ENCODE measurements around the gene SSR4.

GRCh38 chrX:153800746-153801145 is 6.3 kb downstream of the SSR4 start:
- no peak for TF ChIP-seq MAX (IDR thresholded peaks at IDR 0.05)
- TF ChIP-seq YY1 (IDR thresholded peaks at IDR 0.05): no peak
- no peak for TF ChIP-seq CTCF (IDR thresholded peaks at IDR 0.05; ENCODE audit: low read depth, low read length, missing input control)
- no peak for TF ChIP-seq TAF1 (conservative IDR thresholded peaks at IDR 0.05)
- TF ChIP-seq ATF3 (IDR thresholded peaks at IDR 0.05): no peak
- TF ChIP-seq FOXA1 (IDR thresholded peaks at IDR 0.05): no peak
- no peak for TF ChIP-seq REST (IDR thresholded peaks at IDR 0.05)
- TF ChIP-seq RXRA (IDR thresholded peaks at IDR 0.05): no peak
- TF ChIP-seq HNF4A (conservative IDR thresholded peaks at IDR 0.05): no peak
- no peak for TF ChIP-seq GABPA (IDR thresholded peaks at IDR 0.05 in 1 of 2, conservative IDR thresholded peaks at IDR 0.05 in 1 of 2)
- no peak for TF ChIP-seq SP1 (IDR thresholded peaks at IDR 0.05)

Data from liver (tissue), 3 donors.